NCI-H1417 (cell line): ENCODE results near the gene PSMB11.

Source experiments
- DNase-seq, 3 experiments: peaks; one replicate each; lab custom pipeline; 2025; lab: John Stamatoyannopoulos, UW

PSMB11 gene

DNA sequence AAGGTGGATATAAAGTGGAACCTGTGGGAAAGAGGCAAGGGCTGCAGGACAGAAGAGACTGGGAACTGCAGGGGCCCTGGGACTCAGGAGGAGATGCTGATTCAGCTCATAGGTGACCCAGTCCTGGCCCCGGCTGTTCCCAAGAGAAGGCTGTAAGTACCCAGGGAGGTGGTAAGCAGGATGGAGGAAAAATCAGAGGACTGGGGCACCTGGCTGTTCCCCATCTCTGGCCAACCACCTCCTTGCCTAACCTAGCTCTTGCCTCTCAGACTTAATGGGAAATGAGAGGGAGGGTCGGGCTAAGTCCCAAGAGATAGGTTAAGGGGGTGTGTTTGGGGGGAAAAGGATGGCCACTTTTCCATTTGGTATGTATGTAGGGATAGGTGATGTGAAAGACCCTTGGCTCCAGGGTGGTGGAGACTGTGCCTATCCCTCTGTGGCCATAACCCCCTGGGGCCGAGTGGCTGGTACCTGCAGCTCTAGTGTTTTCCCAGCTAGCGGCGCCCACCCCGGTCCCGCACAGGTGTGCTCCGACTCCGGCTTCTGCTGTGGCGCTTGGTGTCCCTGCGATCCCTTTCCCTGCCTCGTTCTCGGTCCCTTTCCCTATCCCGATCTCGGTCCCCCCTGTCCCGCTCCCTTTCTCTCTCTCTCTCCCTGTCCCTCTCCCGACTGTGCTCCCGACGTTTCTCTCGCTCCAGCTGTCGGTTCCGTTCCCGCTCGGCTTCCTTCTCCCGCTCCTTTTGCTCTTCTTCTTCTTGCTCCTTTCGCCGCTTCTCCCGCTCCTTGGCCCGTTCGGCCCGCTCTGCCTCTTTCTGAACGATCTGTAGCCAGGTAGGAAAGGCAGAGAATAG is 16.9 kb downstream of the PSMB11 start:
- DNase-seq, result no peak

DNA sequence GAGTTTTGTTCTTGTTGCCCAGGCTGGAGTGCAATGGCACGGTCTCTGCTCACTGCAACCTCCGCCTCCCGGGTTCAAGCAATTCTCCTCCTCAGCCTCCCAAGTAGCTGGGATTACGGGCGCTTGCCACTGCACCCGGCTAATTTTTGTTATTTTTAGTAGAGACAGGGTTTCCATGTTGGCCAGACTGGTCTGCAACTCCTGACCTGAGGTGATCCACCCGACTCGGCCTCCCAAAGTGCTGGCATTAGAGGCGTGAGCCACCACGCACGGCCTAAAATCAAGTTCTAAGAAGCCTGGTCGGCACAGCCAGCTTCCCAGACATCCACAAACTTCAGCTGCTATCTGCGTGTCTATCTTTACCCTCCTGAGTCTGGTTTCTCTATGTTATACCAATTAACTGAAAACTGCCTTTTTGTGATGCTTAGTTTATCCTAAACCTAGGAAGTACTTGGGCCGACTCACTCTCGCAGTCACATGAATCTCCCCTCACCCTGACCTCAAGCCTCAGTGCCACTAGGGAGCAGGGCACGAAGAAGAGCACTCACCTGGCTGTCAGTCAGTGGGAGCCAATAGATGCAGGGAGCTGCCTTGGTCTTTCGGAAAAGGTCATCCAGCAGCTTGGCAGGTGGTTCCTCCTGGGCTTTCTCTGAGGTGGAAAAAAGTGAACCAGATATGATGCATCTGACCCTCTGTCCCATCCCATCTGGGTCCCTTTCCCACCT is 18.7 kb downstream of the PSMB11 start:
- DNase-seq, result no peak

DNA sequence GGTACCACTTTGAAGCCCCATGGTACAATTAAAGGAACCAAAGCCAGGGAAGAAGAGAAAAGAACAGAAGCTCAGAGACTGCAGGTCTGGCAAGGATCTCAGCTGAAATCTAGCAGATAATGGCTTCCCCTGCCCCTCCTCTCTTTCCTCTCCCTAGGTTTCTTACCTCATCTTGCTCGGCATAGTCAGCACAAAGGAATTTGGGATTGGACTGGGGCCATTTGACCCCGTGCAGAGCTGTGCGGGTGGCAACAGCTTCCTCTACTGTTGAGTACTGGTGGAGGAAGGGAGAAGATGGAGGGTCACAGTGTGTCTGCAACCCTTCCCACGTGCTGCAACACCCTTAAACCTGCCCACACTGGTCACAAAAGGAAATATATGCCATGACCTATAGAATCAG is 20.0 kb downstream of the PSMB11 start:
- DNase-seq, result no peak

DNA sequence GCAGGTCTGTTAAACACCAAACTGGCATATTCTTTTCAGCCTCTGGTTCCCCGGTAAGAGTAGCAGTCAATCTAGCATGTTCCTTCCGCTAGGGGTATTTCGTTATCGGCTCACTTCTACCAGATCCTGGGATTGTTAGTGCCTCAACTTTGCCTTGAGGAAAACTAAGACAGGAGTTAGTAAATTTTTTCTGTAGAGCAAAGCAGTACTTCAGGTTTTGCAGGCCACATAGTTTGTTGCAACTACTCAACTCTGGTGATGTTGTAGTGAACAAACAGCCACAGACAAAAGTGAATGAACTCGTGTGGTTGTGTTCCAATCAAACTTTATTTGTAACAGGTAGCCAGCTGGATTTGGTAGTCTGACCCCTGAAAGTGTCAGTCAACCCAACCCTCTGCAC is 21.6 kb downstream of the PSMB11 start:
- DNase-seq, result no peak

DNA sequence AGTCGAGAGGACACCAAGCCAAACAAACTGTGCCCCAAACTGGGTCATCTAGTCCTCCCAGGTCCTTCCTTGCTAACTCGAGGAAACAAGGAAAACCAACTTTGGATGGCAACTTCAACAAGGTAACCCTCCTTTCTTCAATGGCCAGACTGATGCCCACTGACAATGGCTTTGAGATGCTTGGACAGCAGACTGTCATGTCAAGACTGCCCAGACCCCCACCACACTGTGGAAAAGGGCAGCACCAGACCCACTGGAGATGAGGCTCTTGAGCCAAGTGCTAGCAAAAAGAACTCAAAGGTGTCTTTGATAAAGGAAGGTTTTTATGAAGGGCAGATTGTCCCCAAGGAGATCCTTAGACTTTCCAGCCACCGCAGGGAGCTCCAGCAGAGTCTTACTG is 24.4 kb downstream of the PSMB11 start:
- no peak for DNase-seq

DNA sequence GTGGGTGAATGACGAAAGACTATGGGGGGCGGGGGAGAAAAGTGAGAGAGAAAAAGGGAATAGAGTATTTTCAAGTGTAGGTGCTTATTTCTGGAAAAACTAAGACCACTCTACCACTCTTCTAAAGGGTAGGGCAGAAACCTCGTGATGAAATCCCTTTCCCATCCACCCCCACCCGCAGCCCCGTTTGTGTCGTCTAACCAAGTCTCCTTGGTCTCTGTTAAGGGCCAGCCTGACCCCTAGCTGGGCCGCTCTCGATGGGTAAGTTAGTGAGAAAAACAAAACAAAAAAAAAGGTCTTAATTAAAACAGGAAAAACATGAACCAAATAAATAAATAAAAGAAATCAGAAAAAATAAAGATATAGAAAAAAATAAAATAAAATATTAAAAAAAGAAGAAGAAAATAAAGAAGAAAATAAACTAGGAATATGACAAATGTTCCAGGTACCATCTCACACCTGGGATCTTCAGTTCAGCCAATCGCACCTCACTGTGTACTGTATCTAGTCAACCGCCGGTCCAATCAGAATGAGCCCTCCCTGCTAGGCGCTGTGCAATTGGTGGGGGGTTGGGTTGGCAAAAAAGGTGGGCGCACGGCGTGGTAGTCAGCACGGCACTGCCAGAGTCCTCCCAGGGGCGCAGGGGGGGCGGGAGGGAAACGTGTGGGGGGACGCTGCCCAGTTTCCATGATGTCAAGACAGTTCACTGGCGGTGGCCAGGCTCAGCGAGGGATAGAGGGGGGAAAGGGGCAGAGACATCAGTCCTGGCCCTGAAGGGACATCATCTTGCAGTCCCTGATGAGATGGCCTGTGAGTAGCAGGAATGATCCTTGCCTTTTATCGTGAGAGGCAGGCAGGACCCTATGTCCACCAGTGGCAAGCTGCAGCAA is 25.1 kb downstream of the PSMB11 start:
- no peak for DNase-seq

DNA sequence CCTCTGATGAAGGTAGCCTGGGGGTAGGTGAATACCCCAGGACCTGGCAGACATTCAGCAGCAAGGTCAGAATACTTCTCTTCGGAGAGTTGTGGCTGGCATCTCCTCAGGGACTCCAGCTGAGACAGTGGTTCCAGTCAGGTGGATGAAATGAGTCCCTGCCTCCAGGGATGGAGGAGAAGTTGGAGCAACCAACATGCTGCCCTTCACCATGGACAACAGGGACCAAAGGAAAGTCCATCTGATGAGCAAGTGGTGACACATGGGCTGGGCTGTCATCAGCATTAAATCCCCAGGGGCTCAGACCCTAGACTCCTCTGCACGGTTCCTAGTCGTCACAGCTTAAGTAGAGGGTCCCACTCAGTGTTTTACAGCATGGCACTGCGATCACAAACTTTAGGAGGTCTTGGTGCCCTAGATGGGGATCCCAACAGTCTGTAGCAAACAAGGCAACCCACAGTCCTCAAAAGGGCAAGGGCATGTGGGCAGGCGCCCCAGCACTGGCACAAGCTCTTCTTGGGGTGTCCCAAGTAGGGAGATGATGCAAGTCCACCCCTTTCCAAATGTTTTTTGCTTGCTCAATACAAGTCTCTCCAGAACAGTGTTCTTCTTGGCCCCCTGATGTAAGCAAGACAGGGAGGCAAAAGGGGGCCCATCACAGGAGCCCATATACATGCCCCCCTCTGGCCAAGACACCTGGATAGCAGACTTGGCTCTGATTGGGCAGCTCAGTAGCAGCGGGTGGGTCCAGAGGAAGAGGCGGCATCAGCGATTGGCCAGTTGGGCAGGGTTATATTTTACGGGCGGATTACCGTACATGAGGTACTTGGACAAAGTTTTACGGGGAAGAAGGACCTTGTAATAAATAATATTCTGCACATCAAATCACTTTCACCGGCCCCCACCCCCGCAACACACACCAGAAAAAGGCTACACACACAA is 26.1 kb downstream of the PSMB11 start:
- DNase-seq, result no peak

DNA sequence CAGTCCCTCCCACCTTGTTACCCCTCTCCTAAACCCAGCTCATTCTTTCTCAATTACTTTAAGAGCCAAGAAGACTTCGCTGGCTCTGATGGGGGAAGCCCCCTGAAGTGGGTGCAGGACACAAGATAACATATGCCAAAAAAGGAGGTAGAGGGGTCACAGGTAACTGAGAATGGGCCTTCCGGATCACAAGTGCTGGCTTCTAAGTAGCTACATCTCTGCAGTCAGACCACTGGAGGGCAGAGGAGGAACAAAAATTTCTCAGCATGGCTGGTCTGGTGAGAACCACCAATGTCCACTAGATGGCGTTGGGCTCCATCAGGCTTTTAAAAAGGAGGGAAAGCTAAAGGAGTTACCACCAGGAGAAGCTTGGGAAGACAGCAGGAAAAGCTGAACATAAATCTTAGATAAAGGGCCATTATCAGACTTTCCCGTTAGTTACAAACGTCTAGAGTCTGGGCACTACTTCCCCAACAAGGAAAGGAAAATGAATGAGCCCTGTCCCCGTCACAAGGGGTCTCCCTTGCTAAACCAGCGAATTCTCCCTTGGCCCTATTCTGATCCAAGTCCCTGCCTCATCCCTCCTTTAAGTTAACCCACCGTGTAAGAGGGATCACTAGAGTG is 26.9 kb downstream of the PSMB11 start:
- DNase-seq, result no peak

DNA sequence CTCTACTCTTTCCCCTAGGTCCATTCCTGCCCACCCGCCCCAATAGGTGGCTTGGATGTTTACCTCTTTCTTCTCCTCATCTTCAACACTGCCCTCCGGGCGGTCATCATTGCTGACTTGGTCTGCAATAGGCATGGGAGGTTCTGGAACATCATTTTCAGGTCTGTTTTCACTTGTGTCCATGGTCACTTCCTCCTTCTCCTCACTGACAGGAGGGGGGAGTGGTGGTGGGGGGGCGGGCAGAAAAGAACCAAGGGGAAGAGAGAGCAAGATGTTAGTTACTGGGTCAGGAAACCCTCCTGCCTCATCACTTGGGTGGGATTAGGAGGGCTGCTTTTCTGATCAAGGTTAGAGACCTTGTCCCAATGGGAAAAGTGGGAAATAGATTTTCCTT is 27.4 kb downstream of the PSMB11 start:
- DNase-seq, result no peak

DNA sequence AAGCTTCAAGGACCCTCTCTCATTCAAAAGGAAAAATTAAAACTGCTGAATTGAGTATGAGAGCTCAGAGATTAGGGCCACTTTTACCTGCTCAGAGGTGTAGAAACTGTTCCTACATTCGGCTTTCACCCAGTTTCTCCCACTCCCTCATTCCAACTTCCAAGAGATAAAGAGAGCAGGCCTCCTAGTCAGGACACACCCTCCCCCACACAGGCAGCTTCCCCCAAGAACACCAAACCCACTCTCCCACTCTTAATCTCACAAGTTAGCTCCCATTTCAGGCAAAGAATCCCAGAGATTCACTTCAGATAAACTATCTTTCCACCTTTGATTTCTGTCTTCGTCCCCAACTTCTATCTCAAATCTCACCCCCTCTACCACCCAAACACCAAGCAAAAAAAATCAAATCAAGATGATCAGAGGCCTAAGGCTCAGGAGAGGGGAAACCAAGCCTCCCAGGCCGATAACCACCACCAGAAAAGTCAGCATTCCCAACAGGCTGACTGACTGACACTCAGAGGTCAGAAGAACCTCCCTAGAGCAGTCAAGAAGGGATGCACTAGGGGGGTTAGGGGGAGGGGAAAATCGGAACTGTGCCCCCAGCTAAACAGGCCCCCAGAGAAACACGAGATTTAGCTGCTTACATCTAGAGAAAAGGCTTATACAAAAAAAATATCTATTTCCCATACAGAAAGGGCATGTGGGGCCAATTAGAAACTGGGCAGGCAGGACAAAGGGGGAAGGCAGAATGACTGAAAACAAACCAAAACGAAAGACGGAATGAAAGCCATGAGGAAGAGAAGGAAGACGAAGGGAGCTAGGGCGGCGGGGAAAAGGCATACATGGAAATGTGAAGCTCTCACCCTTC is 28.5 kb downstream of the PSMB11 start:
- no peak for DNase-seq

DNA sequence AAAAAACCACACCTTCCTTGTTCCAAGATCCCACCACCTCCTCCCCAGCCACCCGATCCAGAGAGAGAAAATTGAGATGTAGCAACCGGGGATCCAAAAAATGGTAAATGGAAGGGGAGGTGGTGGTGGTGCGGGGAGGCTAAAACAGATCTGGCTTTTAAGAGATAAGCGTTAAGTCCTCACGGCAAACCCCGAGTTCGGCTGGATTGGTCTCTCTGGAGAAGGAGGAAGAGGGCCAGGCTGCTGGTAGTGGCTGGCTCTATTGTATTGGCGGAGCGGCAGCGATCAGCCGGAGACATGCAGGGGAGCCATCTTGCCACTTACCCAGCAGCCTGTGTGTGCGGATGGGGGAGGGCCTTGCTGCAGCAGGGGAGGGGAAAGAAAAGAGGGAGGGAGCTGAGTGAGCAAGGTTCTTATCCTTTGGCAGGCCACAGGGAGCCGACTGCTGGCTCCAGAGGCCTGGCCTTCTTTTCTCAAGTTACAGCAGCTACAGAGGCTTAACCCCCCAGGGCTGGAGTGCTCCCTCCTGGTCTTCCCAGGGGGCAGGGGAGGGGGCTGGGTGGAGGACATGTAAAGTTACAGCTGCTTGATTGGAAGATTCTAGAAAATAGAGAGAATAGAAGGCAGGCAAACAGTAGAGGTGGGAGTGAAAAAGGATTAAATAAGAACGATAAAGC is 29.4 kb downstream of the PSMB11 start:
- DNase-seq, result no peak

DNA sequence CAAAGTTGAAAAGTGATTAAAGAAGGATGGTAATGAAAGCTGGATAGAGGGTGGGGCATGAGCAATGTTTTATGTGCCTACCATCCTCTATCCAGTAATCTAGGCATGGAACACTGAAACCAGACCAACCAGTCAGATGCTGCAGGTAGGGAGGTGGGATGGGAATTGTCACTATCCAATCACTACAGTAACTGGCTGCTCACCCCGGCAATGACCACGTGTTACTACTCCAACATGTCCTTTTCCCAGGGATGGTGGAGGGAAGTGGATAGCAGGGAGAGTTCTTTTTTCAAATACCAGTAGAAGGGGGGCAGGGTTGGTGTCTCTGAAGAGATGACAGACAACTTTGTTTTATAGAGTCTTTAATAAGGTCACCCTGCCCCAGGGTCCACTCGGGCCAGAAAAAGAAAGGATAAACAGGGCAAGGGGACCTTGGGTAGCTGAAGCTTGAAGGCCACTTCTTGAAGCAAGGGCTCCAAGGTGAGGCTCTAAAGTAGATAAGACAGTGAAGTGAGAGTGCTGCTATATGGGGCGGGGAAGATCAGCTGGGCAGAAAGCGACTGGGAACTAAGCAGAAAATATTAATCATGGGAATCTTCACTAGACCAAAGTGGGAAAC is 30.0 kb downstream of the PSMB11 start:
- no peak for DNase-seq

DNA sequence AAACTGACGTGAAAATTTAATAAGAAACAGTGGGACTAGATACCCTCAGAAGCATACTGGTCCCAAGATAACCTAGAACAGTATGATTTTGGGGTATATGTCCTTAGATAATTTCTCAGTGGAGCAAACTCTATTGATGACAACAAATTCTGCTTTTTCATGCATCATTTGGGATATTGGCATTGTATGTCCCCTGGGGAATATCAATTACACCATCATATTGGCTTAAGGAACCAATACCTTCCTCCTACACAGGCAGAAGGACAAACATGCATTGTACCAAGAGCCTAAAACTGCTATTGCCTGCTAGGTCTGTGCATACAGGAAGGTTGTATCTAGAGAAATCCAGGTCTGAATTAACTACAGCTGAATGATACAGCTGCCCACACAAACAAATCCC is 32.9 kb downstream of the PSMB11 start:
- no peak for DNase-seq

DNA sequence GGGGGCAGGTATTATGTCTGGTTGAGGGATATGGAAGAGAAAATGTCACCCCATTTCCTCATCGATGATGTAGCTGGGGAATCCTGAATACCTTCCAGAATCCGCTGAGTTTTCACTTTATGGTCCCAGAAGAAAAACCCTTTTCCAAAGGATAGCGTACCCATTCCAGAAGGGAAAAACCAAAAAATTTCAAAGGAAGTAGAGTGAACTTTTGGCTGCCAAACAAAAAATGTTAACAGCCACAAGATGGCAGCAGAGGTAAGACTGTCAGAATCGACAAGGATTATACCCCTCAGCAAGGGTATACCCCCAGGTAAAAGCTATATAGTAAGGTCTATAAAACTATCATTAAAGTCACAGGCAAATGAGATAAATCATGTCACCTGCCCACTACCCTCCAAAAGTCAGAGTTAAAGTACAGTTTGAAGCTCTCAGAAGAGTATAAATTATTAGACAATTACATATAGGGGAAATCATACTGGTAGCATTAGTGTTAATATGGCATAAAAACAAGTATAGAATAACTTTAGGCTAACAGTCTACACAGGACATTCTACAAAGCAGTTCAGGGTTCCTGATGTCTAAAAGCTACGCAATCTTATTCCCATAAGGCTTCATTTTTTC is 34.9 kb downstream of the PSMB11 start:
- no peak for DNase-seq

DNA sequence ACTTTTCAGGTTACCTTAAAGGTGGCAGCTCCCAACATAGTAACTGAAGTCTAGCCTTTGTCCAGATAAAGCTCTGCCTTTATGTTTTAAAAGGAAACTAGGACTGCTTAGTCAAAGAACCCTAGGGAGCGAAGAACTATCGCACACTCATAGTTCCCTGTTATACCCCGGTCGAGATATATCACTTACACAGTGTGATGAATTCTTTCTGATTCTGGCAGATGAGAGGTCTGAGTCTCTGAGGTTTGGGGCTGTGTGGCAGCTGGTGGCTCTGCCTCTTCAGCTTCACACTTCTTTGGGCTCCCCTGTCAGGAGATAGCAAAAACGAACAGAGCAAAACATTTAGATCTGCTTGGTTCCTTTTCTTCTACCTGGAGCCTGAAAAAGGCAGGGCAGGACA is 36.0 kb downstream of the PSMB11 start:
- no peak for DNase-seq

DNA sequence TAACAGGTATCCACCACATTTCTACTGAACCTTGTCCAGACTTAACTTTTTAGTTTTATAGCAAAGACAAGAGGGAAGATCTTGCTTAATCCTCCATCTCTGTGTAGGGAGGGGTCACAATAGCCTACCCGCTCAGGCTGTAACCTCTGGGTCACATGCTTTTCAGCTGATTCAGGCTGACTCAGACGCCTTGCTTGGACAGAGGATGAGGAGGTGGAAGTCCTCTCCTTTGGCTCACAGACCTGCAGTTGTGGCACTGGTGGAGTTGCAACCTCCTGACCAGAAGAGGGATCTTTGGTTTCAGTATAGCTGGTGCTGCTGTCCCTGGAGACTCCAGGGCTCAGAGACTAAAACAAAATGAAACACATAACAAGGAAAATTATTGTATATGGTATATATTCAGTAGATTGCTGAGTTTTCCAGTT is 36.7 kb downstream of the PSMB11 start:
- DNase-seq, result no peak

DNA sequence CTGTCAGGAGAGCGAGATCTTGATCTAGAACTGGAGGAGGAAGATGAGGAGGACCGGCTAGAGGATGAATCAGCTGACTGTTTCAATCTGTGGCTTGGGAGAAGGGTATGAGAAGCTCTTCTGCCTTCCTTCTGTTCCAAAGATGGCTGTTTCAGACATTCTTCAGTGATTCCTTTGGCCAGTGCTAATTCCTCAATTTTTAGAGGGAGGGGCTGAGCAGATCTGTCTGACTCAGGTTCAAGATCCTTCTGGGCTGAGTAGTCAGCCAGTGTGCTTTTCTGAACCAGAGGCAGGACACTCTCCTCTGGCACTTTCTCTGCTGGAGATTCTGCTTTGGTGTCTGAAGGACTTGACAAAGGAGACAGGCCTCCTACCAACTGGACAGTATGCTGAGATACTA is 37.7 kb downstream of the PSMB11 start:
- DNase-seq, result no peak

DNA sequence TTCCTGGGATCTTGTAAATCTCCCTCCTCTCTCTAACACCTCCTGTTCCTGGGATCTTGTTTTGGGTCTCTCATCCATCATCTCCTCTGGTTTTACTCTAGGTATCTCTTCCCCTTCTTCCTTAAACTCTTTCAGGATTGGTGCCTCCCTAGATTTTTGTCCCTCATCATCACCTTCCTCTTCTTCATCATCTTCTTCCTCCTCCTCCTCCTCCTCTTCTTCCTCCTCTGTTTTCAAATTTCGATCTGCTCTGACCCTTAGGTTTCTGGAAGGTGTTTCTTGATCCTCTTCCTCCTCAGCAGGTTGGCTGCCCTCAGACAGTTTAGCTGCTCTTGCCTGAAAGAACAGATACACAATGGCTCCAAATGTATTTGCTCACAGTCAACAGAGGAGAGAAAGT is 38.5 kb downstream of the PSMB11 start:
- DNase-seq, result no peak
